Measurements from ENCODE around the gene SORCS2.

DNA sequence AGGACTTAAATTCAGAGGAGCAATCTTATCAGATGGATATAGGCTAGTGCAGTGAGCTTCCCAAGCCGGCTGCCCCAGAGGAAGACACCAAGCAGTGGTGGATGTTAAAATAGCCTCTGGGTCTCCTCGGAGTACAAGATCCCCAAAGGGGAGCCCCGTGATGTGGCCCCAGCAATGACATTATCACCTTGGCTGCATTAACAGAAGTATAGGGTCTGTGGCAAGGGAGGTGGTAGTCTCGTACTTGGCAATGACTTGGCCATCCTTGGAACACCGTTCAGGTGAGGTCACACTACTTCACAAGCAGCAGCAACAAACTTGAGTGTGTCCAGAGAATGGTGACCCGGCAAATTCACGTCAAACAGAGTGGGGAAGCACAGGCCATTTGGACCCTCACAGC, 174.6 kb downstream of the SORCS2 start:
- TF ChIP-seq POLR2AphosphoS5 (IDR thresholded peaks at IDR 0.05; ENCODE audit: low read depth, low read length) (no peak), TAF1 (IDR thresholded peaks at IDR 0.05; ENCODE audit: borderline replicate concordance, insufficient read depth, low read length) (no peak), SIN3A (IDR thresholded peaks at IDR 0.05; ENCODE audit: borderline replicate concordance, insufficient read depth, low read length) (no peak), FOXP2 (optimal IDR thresholded peaks at IDR 0.05; ENCODE audit: borderline replicate concordance, extremely low read depth, extremely low read length, insufficient read depth) (no peak)
- TF ChIP-seq, protein P1, sequence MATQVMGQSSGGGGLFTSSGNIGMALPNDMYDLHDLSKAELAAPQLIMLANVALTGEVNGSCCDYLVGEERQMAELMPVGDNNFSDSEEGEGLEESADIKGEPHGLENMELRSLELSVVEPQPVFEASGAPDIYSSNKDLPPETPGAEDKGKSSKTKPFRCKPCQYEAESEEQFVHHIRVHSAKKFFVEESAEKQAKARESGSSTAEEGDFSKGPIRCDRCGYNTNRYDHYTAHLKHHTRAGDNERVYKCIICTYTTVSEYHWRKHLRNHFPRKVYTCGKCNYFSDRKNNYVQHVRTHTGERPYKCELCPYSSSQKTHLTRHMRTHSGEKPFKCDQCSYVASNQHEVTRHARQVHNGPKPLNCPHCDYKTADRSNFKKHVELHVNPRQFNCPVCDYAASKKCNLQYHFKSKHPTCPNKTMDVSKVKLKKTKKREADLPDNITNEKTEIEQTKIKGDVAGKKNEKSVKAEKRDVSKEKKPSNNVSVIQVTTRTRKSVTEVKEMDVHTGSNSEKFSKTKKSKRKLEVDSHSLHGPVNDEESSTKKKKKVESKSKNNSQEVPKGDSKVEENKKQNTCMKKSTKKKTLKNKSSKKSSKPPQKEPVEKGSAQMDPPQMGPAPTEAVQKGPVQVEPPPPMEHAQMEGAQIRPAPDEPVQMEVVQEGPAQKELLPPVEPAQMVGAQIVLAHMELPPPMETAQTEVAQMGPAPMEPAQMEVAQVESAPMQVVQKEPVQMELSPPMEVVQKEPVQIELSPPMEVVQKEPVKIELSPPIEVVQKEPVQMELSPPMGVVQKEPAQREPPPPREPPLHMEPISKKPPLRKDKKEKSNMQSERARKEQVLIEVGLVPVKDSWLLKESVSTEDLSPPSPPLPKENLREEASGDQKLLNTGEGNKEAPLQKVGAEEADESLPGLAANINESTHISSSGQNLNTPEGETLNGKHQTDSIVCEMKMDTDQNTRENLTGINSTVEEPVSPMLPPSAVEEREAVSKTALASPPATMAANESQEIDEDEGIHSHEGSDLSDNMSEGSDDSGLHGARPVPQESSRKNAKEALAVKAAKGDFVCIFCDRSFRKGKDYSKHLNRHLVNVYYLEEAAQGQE (IDR thresholded peaks at IDR 0.05; ENCODE audit: insufficient read depth in 1 of 2, low read depth in 2 of 2, low read length in 2 of 2): no peak

All from PFSK-1 (cell line).